Breast epithelium (tissue), 3 donors: Measurements from ENCODE around the gene ETNK1.

Experiments
- POLR2A ChIP-seq: fragments of 450-650 bp; IDR thresholded peaks from one replicate; pipeline ENCODE4 v1.6.1; 2016; ENCODE audit warnings: antibody characterized with exemption, mild to moderate bottlenecking, moderate library complexity
- POLR2AphosphoS5 ChIP-seq, 3 donors: sonication (generic); formaldehyde crosslinking; IDR thresholded peaks; one replicate each; pipeline ENCODE4 v1.6.1; 2017; ENCODE audit warnings: antibody characterized with exemption in 3 of 3
- TF ChIP-seq, protein P1 (sequence below), 3 donors: fragments of 450-650 bp; IDR thresholded peaks; one replicate each; pipeline ENCODE4 v1.5.1; 2016 to 2017; ENCODE audit warnings: antibody characterized with exemption in 3 of 3, mild to moderate bottlenecking in 3 of 3, moderate library complexity in 3 of 3

DNA sequence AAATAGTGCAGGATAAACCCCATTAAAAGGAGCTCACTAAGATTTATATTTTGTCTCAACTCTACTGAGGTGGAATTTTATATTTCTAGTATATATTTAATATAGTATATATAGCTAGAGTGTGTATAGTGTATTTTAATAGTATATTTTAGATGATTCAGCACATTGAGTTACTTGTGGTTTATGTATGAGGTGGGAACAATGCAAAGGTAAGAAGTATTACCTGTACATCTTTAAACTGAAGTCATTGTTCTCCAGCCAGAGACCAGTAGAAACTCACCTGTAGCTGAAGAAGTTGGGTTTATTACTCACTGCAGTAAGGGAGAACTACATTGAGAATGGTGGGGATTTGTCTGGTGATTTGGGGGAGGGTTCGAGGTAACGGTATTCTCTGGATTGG is 15.9 kb downstream of the ETNK1 start:
- TF ChIP-seq, protein P1, sequence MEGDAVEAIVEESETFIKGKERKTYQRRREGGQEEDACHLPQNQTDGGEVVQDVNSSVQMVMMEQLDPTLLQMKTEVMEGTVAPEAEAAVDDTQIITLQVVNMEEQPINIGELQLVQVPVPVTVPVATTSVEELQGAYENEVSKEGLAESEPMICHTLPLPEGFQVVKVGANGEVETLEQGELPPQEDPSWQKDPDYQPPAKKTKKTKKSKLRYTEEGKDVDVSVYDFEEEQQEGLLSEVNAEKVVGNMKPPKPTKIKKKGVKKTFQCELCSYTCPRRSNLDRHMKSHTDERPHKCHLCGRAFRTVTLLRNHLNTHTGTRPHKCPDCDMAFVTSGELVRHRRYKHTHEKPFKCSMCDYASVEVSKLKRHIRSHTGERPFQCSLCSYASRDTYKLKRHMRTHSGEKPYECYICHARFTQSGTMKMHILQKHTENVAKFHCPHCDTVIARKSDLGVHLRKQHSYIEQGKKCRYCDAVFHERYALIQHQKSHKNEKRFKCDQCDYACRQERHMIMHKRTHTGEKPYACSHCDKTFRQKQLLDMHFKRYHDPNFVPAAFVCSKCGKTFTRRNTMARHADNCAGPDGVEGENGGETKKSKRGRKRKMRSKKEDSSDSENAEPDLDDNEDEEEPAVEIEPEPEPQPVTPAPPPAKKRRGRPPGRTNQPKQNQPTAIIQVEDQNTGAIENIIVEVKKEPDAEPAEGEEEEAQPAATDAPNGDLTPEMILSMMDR (IDR thresholded peaks at IDR 0.05), result no peak
- TF ChIP-seq POLR2AphosphoS5 (IDR thresholded peaks at IDR 0.05), result no peak
- TF ChIP-seq POLR2A, result no peak
